Vagina (tissue), 2 donors: ENCODE results near the gene OR8H1.

Experiments used
- POLR2A ChIP-seq, 2 donors: fragments of 450-650 bp; IDR thresholded peaks; one replicate each; pipeline ENCODE4 v1.6.1; 2017; ENCODE audit warnings: antibody characterized with exemption in 2 of 2, mild to moderate bottlenecking in 2 of 2, moderate library complexity in 2 of 2
- POLR2AphosphoS5 ChIP-seq, 2 donors: sonication (generic); formaldehyde crosslinking; IDR thresholded peaks; one replicate each; pipeline ENCODE4 v1.9.0; 2017; ENCODE audit warnings: antibody characterized with exemption in 2 of 2, mild to moderate bottlenecking in 2 of 2, low read depth in 1 of 2; ENCODE audit not compliant: insufficient read depth in 1 of 2
- TF ChIP-seq, protein P1 (sequence below), 3 experiments: fragments of 450-650 bp in 2 of 3; fragments of 200-600 bp in 1 of 3; sonication (generic) in 1 of 3; IDR thresholded peaks; one replicate each; pipeline ENCODE4 v1.5.1; 2017 to 2019; ENCODE audit warnings: antibody characterized with exemption in 3 of 3, mild to moderate bottlenecking in 2 of 3, moderate library complexity in 2 of 3

DNA sequence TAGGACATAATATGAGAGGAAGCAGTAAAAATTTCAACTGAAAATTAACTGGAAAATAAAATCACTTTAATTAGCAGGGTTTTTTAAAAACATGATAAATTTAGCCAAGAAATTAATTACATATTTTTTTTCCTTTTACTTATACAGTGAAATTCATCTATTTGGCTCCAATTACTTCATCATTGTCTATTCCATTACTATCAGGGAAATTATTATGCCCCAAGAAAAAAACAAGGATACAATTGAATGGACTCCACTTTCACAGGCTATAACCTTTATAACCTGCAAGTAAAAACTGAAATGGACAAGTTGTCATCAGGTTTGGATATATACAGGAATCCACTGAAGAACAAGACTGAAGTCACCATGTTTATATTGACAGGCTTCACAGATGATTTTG is 40.1 kb downstream of the OR8H1 start, which contains the start of gene OR5T3:
- no peak for TF ChIP-seq POLR2AphosphoS5 (IDR thresholded peaks at IDR 0.05; ENCODE audit: insufficient read depth in 1 of 2, low read depth in 1 of 2)
- TF ChIP-seq, protein P1, sequence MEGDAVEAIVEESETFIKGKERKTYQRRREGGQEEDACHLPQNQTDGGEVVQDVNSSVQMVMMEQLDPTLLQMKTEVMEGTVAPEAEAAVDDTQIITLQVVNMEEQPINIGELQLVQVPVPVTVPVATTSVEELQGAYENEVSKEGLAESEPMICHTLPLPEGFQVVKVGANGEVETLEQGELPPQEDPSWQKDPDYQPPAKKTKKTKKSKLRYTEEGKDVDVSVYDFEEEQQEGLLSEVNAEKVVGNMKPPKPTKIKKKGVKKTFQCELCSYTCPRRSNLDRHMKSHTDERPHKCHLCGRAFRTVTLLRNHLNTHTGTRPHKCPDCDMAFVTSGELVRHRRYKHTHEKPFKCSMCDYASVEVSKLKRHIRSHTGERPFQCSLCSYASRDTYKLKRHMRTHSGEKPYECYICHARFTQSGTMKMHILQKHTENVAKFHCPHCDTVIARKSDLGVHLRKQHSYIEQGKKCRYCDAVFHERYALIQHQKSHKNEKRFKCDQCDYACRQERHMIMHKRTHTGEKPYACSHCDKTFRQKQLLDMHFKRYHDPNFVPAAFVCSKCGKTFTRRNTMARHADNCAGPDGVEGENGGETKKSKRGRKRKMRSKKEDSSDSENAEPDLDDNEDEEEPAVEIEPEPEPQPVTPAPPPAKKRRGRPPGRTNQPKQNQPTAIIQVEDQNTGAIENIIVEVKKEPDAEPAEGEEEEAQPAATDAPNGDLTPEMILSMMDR (IDR thresholded peaks at IDR 0.05): no peak
- no peak for TF ChIP-seq POLR2A (IDR thresholded peaks at IDR 0.05)
